Regular cardiac myocyte (primary cell): ENCODE measurements around the gene GAGE12G. TPM values are rescaled to one million over a fixed set of nuclear protein-coding genes. Genes with fewer than 3 reads are reported as not detected.

Experiments
- total RNA-seq: library from RNA; depleted of rRNA; stranded (reverse); fragments of >200 nt; gene quantifications from 2 replicates; pipeline ENCODE4 v1.2.3, GENCODE V29; 2014

Gene GAGE12G, protein sequence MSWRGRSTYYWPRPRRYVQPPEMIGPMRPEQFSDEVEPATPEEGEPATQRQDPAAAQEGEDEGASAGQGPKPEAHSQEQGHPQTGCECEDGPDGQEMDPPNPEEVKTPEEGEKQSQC
- not detected in 2 replicates for total RNA-seq

DNA sequence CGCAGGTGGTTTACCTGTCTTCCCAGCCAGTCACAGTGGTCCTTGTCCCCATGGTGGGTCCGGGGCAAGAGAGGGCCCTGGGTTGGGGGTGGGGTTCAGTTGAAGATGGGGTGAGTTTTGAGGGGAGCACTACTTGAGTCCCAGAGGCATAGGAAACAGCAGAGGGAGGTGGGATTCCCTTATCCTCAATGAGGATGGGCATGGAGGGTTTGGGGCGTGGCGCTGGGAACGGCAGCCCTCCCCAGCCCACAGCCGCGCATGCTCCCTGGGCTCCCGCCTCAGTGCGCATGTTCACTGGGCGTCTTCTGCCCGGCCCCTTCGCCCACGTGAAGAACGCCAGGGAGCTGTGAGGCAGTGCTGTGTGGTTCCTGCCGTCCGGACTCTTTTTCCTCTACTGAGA, at the start of gene GAGE12G:
Gene GAGE12G (plus strand): TSS at position 301 of the 400 bp plus-strand sequence. CDS start 1,155 bp downstream, outside the sequence.

DNA sequence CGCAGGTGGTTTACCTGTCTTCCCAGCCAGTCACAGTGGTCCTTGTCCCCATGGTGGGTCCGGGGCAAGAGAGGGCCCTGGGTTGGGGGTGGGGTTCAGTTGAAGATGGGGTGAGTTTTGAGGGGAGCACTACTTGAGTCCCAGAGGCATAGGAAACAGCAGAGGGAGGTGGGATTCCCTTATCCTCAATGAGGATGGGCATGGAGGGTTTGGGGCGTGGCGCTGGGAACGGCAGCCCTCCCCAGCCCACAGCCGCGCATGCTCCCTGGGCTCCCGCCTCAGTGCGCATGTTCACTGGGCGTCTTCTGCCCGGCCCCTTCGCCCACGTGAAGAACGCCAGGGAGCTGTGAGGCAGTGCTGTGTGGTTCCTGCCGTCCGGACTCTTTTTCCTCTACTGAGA, 38.3 kb upstream of the GAGE12G start, which contains the start of gene GAGE12C:
Gene GAGE12C (plus strand): TSS at position 301 of the 400 bp plus-strand sequence. CDS start 1,155 bp downstream, outside the sequence.

DNA sequence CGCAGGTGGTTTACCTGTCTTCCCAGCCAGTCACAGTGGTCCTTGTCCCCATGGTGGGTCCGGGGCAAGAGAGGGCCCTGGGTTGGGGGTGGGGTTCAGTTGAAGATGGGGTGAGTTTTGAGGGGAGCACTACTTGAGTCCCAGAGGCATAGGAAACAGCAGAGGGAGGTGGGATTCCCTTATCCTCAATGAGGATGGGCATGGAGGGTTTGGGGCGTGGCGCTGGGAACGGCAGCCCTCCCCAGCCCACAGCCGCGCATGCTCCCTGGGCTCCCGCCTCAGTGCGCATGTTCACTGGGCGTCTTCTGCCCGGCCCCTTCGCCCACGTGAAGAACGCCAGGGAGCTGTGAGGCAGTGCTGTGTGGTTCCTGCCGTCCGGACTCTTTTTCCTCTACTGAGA, 28.8 kb upstream of the GAGE12G start, which contains the start of gene GAGE12D:
Gene GAGE12D (plus strand): TSS at position 301 of the 400 bp plus-strand sequence. CDS start 1,155 bp downstream, outside the sequence.

DNA sequence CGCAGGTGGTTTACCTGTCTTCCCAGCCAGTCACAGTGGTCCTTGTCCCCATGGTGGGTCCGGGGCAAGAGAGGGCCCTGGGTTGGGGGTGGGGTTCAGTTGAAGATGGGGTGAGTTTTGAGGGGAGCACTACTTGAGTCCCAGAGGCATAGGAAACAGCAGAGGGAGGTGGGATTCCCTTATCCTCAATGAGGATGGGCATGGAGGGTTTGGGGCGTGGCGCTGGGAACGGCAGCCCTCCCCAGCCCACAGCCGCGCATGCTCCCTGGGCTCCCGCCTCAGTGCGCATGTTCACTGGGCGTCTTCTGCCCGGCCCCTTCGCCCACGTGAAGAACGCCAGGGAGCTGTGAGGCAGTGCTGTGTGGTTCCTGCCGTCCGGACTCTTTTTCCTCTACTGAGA, 19.2 kb upstream of the GAGE12G start, which contains the start of gene GAGE12E:
Gene GAGE12E (plus strand): TSS at position 301 of the 400 bp plus-strand sequence. CDS start 1,155 bp downstream, outside the sequence.

DNA sequence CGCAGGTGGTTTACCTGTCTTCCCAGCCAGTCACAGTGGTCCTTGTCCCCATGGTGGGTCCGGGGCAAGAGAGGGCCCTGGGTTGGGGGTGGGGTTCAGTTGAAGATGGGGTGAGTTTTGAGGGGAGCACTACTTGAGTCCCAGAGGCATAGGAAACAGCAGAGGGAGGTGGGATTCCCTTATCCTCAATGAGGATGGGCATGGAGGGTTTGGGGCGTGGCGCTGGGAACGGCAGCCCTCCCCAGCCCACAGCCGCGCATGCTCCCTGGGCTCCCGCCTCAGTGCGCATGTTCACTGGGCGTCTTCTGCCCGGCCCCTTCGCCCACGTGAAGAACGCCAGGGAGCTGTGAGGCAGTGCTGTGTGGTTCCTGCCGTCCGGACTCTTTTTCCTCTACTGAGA, 9.7 kb upstream of the GAGE12G start, which contains the start of gene GAGE12F:
Gene GAGE12F (plus strand): TSS at position 301 of the 400 bp plus-strand sequence. CDS start 1,155 bp downstream, outside the sequence.

DNA sequence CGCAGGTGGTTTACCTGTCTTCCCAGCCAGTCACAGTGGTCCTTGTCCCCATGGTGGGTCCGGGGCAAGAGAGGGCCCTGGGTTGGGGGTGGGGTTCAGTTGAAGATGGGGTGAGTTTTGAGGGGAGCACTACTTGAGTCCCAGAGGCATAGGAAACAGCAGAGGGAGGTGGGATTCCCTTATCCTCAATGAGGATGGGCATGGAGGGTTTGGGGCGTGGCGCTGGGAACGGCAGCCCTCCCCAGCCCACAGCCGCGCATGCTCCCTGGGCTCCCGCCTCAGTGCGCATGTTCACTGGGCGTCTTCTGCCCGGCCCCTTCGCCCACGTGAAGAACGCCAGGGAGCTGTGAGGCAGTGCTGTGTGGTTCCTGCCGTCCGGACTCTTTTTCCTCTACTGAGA, 9.4 kb downstream of the GAGE12G start, which contains the start of gene GAGE12H:
Gene GAGE12H (plus strand): TSS at position 301 of the 400 bp plus-strand sequence. CDS start 1,155 bp downstream, outside the sequence.

DNA sequence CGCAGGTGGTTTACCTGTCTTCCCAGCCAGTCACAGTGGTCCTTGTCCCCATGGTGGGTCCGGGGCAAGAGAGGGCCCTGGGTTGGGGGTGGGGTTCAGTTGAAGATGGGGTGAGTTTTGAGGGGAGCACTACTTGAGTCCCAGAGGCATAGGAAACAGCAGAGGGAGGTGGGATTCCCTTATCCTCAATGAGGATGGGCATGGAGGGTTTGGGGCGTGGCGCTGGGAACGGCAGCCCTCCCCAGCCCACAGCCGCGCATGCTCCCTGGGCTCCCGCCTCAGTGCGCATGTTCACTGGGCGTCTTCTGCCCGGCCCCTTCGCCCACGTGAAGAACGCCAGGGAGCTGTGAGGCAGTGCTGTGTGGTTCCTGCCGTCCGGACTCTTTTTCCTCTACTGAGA, 19.0 kb downstream of the GAGE12G start, which contains the start of gene GAGE2A:
Gene GAGE2A (plus strand): TSS at position 301 of the 400 bp plus-strand sequence. CDS start 1,155 bp downstream, outside the sequence.

DNA sequence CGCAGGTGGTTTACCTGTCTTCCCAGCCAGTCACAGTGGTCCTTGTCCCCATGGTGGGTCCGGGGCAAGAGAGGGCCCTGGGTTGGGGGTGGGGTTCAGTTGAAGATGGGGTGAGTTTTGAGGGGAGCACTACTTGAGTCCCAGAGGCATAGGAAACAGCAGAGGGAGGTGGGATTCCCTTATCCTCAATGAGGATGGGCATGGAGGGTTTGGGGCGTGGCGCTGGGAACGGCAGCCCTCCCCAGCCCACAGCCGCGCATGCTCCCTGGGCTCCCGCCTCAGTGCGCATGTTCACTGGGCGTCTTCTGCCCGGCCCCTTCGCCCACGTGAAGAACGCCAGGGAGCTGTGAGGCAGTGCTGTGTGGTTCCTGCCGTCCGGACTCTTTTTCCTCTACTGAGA, 28.5 kb downstream of the GAGE12G start, which contains the start of gene GAGE1:
Gene GAGE1 (plus strand): TSS at position 301 of the 400 bp plus-strand sequence. CDS start 1,155 bp downstream, outside the sequence.

Other genes starting within 250 kb of the GAGE12G start
- not detected in 2 replicates for gene GAGE12J, start 248.4 kb upstream of the GAGE12G start, total RNA-seq
- not detected in 2 replicates for gene GAGE13, start 238.8 kb upstream of the GAGE12G start, total RNA-seq
- gene GAGE12C, start 38.2 kb upstream of the GAGE12G start, total RNA-seq: not detected in 2 replicates
- not detected in 2 replicates for gene GAGE12D, start 28.7 kb upstream of the GAGE12G start, total RNA-seq
- not detected in 2 replicates for gene GAGE12E, start 19.1 kb upstream of the GAGE12G start, total RNA-seq
- not detected in 2 replicates for gene GAGE12F, start 9.6 kb upstream of the GAGE12G start, total RNA-seq
- not detected in 2 replicates for gene GAGE12H, start 9.5 kb downstream of the GAGE12G start, total RNA-seq
- gene GAGE2A, start 19.1 kb downstream of the GAGE12G start, total RNA-seq: not detected in 2 replicates
- gene GAGE1, start 28.6 kb downstream of the GAGE12G start, total RNA-seq: not detected in 2 replicates
- not detected in 2 replicates for gene PAGE1, start 125.6 kb downstream of the GAGE12G start, total RNA-seq